LHCN-M2 (cell line): ENCODE results near the gene PCDHA1. TPM values are rescaled to one million over a fixed set of nuclear protein-coding genes. Genes with fewer than 3 reads are reported as not detected.

Experiments used
- DNase-seq: peaks from one replicate; pipeline ENCODE4 v3.0.0-alpha.2; 2012; ENCODE audit warnings: low read depth
- total RNA-seq: library from RNA; depleted of rRNA; stranded (reverse); fragments of >200 nt; gene quantifications from 2 replicates; pipeline ENCODE4 v1.2.3, GENCODE V29; 2014

Gene PCDHA1
- total RNA-seq, 1 experiment from 2014 or later: 0.06 TPM

DNA sequence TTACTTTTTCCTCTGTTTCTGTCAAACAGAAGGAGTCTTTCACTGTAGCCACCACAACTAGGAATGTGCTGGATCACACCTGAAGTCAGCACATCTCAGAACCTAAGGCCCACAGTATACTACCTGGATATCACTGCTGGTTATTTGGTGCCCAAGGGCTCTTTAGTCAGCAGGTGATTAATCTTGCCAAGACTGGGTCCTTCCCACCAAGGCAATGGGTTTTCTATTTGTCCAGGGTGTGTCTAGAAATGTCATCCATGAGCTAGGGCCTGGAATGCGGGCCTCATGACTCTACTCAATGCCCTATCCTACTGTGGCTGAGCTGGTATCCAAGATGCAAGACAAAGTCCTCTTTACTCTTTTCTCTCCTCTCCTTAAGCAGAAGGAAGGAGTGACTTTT lies 130.4 kb downstream of the PCDHA1 start:
- DNase-seq: no peak

GRCh38 chr5:140923601-140924000 lies 137.7 kb downstream of the PCDHA1 start:
- DNase-seq: no peak

- no peak for DNase-seq
Observed at GRCh38 chr5:140925806-140926442, 140.0 kb downstream of the PCDHA1 start, which contains the start of gene PCDHAC1. Gene PCDHAC1 (plus strand): TSS chr5:140926299. CDS start chr5:140926893, 594 bp downstream.

DNA sequence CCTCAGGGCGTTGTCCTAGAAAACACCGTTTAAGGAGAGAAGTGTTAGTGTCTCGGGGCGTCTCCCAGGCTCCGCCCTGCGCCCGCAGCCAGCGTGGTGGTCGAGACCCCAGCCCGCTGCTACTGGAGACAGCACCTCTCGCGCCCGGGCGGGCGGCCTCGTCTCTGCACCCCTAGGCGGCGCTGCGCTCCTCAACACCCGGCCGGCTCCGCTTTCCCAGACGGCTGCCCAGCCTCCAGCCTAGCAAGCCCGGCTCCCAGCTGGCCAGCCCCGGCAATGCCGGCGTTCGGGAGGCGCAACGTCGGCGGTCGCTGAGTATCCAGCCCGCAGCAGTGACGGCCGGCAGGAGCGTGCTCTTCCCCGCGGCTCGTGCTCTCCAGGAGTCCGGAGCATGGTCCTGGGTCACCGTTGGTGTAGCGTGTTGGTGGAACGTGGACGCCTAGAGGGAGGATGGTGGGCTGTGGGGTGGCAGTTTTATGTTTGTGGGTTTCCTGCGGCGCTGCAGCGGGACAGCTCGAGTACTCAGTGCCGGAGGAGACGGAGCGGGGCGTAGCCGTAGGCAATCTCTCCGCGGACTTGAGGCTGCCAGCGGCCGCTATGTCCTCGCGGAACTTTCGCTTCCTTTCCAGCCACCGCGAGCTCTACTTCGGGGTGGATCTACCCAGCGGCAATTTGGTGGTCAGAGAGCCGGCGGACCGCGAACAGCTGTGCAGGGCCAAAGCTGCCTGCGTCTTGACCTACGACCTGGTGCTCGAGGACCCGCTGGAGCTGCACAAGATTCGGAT lies 140.7 kb downstream of the PCDHA1 start:
- no peak for DNase-seq

- DNase-seq: no peak
Observed at GRCh38 chr5:140927228-140927573, 141.3 kb downstream of the PCDHA1 start.

- DNase-seq: no peak
Observed at GRCh38 chr5:140934964-140935606, 149.1 kb downstream of the PCDHA1 start.

GRCh38 chr5:140946578-140946977 lies 160.6 kb downstream of the PCDHA1 start:
- no peak for DNase-seq

- DNase-seq: no peak
Observed at GRCh38 chr5:140951636-140952035, 165.7 kb downstream of the PCDHA1 start.

DNA sequence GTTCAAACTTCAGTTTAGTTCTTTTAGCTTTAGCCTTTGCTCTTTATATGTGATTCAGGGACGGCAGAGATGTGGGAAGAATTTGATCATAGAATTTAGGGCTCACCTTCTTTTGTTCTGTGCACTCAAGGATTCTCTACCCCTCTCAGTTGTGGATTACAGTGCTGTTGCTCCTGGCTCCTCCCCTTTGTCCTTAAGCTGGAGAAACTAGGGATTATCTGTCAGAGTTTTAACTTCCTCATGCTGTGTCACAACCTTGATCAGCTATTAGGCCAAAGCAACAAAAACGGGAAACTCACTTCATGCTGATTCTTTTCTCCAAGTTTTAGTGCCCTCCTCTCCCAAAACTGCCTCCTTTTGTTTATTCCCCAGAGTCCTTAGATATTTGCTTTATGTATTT lies 167.3 kb downstream of the PCDHA1 start:
- no peak for DNase-seq

GRCh38 chr5:140962190-140962589 lies 176.2 kb downstream of the PCDHA1 start:
- no peak for DNase-seq

GRCh38 chr5:140964356-140964755 lies 178.4 kb downstream of the PCDHA1 start:
- DNase-seq: no peak

DNA sequence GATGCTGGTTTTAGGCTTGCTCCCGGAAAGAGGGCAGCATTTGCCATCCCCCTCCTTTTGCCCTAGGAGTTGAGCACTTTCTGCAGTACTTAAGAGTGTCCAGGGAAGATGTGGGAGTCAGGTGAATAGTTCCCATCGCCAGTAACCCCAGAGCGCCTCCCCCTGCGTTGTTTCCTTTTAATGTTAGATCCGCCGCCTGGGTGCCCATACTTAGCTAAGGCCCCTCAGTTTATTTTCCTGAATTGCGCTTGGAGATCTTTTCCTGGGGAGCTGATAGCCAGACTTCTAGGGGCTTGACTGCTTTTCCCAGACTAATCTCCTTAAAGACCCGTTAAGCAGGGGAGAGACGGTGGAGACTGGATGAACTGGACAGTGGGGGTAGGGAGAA lies 180.0 kb downstream of the PCDHA1 start:
- DNase-seq: no peak

DNA sequence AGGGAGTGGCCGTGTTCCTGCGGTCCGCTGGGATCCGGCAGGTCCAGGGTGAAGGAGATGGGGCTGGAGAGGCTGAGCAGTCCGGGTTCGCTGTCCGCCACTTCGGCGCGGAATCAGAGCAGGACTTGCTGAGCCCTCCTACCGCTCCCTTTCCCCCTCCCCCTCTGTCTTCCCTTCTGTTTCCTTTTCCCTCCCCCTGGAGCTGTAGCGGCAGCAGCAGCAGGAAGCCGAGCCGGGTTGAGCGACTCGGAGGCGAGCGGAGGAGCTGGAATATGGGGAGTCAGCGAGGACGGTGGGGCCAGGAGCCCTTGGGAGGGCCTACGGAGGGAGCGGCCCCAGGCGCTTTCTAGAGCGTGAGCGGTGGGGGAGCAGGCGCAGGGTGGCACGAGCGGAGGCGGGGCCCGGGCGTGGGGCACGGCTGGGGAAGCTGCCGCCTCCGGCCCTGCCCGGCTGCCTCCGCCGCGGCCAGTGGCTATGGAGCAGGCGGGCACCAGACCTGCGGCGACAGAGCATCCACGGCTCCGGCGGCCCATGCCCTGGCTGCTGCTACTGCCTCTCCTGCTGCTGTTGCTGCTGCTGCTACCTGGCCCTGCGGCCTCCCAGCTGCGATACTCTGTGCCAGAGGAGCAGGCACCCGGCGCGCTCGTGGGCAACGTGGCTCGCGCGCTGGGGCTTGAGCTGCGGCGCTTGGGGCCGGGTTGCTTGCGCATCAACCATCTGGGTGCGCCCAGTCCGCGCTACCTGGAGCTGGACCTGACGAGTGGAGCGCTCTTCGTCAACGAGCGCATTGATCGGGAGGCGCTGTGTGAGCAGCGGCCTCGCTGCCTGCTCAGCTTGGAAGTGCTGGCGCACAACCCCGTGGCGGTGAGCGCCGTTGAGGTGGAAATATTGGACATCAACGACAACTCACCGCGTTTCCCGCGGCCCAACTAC lies 180.6 kb downstream of the PCDHA1 start, which contains the start of gene PCDHAC2:
Gene PCDHAC2 (plus strand): TSS at position 184 of the 933 bp plus-strand sequence. CDS start 291 bp downstream, at position 475.
- DNase-seq: peak; percentile 5

DNA sequence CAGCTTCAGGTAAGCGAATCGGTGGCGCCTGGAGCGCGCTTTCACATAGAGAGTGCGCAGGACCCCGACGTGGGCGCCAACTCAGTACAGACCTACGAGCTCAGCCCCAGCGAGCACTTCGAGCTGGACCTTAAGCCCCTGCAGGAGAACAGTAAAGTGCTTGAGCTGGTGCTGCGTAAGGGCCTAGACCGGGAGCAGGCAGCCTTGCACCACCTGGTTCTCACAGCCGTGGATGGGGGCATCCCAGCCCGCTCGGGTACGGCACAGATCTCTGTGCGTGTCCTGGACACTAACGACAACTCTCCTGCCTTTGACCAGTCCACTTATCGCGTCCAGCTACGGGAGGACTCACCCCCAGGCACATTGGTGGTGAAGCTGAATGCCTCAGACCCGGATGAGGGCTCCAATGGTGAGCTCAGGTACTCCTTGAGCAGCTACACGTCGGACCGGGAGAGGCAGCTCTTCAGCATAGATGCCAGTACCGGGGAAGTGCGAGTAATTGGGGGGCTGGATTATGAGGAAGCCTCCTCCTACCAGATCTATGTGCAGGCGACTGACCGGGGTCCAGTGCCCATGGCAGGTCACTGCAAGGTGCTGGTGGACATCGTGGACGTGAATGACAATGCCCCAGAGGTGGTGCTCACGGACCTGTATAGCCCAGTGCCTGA lies 181.4 kb downstream of the PCDHA1 start:
- DNase-seq: no peak

DNA sequence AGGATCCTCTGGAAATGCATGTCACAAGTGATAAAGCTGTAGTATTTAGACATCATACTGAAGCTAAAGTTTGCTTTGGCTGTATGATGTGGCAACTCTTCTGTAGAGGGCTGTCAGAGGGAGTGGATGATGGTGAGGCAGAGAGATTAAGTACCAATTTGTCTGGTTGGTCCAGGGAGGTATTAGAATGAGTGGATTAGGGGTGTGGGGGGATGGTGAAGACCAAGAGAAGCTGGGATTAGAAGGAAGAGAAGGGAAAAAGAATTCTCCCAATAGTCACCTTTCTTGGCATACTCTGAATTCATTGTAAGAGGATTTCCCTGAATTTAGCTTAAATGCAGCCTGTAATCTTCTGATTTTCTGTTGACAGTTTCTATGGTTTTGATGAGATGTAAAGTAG lies 183.9 kb downstream of the PCDHA1 start:
- no peak for DNase-seq

GRCh38 chr5:140973550-140973949 lies 187.6 kb downstream of the PCDHA1 start:
- DNase-seq: no peak

GRCh38 chr5:140977003-140977402 lies 191.1 kb downstream of the PCDHA1 start:
- DNase-seq: peak; percentile 41

DNA sequence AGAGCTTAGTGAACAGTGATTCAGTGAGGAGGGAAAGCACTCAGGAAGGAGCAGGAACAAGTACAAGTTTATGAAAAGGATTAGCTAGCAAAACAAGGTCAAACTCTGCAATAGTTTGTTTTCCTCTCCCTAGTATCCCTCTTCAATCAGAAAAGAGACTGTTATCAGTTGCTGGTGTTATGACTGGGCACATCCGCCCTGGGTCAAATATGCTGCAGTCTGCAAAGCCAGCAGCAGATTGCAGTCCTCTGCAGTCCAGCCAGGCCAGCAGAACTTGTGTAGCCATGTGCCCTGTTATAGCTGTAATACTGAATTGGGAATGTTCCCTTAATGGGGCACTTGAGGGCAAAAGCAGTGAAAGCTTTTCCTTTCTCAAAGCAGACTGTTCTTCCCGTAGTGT lies 192.3 kb downstream of the PCDHA1 start:
- DNase-seq: no peak

- no peak for DNase-seq
Observed at GRCh38 chr5:140978983-140979382, 193.0 kb downstream of the PCDHA1 start.

DNA sequence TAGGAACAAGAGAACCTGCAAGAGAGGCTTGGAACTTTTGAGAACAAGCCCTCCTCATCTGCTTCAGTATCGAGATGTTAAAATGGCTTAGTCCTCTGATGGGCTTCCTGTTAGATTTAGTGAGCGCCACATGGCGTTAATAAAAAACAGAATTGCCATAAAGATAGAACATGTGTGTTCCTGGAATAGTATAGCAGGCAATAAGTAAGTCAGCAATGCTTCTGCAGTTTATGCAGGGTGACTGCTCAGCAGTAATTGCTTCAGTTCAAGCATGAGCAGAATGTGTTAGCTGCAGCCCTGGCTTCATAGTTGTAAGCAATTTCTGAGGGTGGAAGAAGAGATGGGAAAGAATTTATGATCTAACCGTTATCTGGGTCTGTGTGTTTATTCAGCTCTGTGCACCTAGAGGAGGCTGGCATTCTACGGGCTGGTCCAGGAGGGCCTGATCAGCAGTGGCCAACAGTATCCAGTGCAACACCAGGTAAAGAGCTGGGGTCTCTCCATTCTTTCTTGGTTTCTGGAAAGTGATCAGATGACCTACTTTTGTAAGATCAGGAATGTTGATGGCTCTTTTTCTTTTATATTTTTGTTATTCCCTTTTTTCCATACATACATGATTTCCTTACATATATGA lies 196.3 kb downstream of the PCDHA1 start:
- DNase-seq: no peak
